Activated effector memory CD4-positive, alpha-beta T cell treated with Interleukin-2 at 50 U/mL for 16 hours (primary cell): ENCODE measurements around the gene CD19.
A peak's percentile ranks its signal among the peaks of the same experiment; 100 is the strongest.
"Not testable (repeated sequence)": the region's sequence is repeated elsewhere in the genome, so short reads cannot be mapped to it uniquely, and the experiment has no call there.

Experiments used
- DNase-seq: peaks from one replicate; pipeline ENCODE4 v3.0.0-alpha.2; 2020

The CD19 gene

DNA sequence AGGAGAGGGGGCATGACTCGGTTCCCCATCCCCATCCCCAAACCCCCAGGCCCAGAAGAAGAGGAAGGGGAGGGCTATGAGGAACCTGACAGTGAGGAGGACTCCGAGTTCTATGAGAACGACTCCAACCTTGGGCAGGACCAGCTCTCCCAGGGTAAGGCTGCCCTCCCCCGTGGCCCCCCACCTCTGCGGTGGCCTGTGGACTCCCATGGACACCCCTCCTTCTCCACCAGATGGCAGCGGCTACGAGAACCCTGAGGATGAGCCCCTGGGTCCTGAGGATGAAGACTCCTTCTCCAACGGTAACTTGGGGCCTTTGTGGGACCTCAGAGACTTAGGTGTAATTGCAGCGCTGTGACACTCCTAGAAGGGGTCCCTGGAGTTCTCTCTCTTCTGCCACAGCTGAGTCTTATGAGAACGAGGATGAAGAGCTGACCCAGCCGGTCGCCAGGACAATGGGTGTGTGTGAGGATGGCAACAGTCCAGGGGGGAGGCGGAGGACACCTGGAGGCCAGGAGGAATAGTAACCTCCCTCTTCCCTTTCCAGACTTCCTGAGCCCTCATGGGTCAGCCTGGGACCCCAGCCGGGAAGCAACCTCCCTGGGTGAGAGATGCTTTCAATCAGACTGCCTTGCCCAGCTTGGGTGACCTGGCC lies 5.6 kb downstream of the CD19 start:
- no peak for DNase-seq

GRCh38 chr16:28938721-28939120 lies 7.0 kb downstream of the CD19 start:
- no peak for DNase-seq

- DNase-seq, result not testable (repeated sequence)
Measured at GRCh38 chr16:28939825-28940224, 8.1 kb downstream of the CD19 start.

GRCh38 chr16:28943281-28943680 lies 11.5 kb downstream of the CD19 start:
- DNase-seq, result no peak

DNA sequence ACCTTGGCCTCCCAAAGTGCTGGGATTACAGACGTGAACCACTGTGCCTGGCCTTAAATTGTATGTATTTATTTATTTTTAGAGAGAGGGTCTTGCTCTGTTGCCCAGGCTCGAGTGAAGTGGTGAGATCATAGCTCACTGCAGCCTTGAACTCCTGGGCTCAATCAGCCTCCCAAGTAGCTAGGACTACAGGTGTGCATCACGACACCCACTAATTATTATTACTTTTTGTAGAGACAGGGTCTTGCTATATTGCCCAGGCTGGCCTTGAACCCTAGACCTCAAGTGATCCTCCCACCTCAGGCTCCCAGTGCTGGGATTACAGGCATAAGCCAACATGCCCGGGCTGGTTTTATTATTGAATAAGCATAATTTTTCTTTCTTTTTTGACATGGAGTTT lies 14.9 kb downstream of the CD19 start:
- DNase-seq, result no peak

GRCh38 chr16:28950648-28951409 lies 19.1 kb downstream of the CD19 start, which contains the start of gene NFATC2IP:
NFATC2IP (plus strand) TSS chr16:28950937; CDS start chr16:28951012, 75 bp downstream.
- peak; percentile 99 for DNase-seq

DNA sequence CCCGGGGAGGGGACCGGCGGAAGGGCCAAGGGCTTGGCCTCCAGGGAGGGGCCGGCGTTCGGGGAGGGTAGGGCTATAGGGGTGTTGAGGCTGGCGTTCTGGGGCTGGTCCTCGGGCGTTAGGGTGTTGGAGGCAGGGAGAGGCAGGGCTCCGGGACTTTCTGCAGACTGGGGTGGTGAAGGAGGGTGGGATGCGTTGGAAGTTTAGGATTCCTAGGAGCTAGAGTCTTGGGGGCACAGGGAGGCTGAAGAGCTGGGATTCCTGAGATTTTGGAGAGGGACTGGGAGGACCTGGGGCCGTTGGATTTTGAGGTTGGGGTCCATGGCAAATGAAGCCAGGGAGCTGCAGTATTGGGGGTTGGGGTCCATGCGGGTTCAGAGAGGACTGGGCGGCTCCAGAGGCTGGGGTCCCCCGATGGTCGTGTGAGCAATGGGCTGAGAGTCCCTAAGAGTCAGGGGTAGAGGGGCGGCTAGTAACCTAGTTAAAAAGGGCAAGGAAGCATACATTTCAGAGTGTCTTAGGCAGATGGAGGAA lies 19.7 kb downstream of the CD19 start:
- DNase-seq, result no peak

DNA sequence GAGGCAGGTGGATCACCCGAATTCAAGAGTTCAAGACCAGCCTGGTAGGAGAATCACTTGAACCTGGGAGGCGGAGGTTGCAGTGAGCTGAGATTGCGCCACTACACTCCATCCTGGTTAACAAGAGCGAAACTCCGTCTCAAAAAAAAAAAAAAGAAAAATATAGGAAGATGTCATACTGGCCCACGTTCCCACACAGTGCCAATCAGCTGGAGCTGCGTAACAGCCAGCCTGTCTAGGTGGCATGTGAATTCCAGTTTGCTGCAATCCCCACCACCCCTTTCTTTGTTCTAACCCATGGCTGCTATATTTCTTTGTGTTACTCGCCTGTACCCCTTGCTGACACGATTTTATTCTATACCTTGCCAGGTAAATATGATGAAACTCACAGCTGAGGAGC lies 26.4 kb downstream of the CD19 start:
- no peak for DNase-seq

DNA sequence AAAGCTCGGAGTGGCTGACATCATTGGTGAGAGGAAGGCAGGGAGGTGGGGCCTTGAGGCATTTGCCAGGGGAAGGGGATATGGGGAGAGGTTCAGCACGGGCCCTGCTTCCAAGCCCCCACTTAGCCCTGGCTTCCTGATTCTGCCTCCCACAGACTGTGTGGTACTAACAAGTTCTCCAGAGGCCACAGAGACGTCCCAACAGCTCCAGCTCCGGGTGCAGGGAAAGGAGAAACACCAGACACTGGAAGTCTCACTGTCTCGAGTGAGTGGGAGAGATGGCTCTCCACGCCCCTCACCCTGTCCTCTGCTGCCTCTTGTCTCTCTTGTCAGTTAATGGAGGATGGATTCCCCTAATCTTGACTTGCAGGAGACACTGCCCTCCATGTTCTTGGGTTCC lies 27.1 kb downstream of the CD19 start:
- no peak for DNase-seq

DNA sequence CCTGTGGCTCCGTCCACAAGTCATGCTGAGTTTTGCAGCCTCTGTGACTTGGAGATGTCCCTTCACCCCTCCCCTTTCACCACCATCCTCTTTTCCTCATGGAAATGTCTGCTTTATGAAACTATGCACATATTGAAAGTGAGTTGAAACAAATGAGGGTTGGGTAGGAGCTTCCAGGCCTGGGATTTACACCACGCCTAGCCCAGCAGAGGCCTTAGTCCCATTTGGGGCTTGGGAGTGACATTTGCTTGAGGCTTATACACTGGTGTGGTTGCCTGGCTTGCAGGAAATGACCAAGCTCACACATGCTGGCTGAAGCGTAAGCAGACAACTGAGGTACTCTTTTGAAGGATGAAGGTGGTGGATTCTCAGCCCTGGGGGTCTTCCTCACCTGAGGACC lies 32.3 kb downstream of the CD19 start:
- DNase-seq, result no peak

GRCh38 chr16:28964496-28964895 lies 32.7 kb downstream of the CD19 start:
- no peak for DNase-seq

DNA sequence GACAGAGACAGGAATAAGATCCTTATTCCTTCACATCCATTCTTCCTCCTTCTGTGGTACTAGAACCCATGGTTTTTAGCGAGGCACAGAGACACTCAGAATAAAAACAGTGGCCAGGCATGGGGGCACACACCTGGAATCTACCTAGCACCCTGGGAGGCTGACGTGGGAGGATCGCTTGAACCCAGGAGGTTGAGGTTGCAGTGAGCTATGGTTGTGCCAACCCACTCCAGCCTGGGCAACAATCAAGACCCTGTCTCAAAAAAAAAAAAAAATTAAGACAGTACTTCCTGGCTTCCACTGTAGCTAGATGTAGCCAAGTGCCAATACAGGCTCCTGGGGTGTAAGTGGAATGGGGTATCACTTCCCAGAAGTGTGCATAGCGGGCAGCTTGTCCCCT lies 35.4 kb downstream of the CD19 start:
- no peak for DNase-seq

DNA sequence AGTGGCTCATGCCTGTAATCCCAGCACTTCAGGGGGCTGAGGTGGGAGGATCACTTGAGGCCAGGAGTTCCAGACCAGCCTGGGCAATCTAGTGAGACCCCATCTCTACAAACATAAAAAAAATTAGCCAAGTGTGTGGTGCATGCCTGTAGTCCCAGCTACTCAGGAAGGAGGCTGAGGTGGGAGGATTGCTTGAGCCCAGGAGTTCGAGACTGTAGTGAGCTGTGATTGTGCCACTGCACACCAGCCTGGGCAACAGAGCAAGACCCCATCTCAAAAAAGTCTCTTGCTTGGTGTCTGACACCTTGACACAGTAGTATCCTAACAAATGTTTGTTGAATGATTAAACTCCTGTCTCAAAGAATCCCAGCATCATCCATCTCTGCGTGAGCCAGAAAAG lies 37.9 kb downstream of the CD19 start:
- DNase-seq, result not testable (repeated sequence)

GRCh38 chr16:28974007-28974436 lies 42.3 kb downstream of the CD19 start:
- DNase-seq, result no peak

GRCh38 chr16:28974437-28975157 lies 42.8 kb downstream of the CD19 start, which contains the start of gene SPNS1:
SPNS1 (plus strand) TSS chr16:28974778; CDS start chr16:28975152, 374 bp downstream.
- peak; percentile 84 for DNase-seq

GRCh38 chr16:28975158-28975599 lies 43.4 kb downstream of the CD19 start:
- no peak for DNase-seq

DNA sequence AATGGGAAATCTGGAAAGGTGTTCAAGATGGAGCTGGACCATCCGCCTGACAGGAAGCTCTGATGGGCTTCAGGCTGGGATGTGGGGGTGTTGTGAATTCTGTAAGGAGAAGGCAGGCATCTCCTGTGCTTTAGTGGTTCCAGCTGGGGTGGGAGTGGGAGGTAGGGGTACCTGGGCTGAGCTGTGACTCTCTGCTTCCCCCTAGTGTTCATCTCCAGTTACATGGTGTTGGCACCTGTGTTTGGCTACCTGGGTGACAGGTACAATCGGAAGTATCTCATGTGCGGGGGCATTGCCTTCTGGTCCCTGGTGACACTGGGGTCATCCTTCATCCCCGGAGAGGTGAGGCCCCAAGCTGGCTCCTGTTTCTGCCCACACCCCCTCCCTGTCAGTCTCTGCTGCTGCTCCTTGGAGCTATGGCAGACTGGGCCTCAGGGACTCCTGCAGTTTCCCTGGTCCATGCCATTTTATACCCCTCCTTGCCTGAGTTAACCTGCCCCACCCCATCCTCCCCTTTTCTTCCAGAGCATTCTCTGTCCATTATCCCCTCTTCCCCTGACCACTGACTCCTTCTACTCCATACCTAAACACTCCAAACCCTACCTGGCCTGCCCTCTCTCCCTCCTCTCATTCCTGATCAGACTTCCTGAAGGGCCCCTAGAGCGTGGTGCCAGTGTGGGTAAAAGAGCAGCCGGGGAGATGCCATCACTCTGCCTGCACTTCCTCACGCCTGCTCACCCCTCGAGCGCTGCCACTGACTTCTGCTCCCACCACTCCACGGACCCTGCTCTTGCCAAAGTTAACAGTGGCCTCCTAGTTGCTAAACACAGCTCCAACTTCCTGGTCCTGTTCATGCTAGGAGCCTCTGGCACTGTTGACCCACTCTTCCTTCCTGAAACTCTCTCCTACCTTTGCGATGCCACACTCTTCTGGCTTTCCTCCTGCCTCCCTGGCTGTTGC lies 46.2 kb downstream of the CD19 start:
- DNase-seq, result no peak

DNA sequence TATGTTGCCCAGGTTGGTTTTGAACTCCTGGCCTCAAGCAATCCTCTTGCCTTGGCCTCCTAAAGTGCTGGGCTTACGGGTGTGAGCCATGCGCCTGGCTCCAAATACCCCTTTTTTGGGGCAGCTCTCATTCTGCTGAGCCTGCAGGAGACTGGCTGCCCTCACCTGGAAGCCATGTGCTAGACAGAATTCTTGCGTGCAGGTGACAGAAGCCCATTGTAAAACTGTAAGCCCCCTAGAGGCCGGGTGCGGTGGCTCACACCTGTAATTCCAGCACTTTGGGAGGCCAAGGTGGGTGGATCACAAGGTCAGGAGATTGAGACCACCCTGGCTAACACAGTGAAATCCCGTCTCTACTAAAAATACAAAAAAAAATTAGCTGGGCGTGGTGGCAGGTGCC lies 48.6 kb downstream of the CD19 start:
- DNase-seq, result not testable (repeated sequence)

DNA sequence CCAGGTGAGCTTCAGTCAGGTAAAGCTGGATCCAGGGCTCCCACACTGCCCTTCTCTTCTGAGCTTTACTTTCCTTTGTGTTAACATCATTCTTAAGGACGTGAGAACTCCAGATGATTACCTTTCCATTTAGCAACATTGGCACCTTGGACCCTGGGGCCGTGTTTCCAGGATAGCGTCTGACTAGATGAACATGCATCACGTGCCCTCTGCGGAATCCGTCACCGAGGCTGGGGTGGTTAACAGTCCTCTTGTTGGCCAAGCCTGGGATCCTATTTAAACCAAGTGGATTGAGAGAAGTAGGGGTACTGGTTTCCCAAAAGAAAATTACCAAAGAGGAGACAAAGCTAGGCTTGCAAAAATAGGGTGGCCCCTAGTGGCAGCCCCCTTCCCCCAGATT lies 49.2 kb downstream of the CD19 start:
- no peak for DNase-seq

- DNase-seq, result no peak
Measured at GRCh38 chr16:28981517-28981916, 49.7 kb downstream of the CD19 start.

GRCh38 chr16:28982418-28982817 lies 50.6 kb downstream of the CD19 start:
- DNase-seq, result no peak

GRCh38 chr16:28982949-28983348 lies 51.2 kb downstream of the CD19 start:
- DNase-seq, result no peak
